A673 (cell line): Measurements from ENCODE around the gene HSPG2.

ENCODE experiments used
- CTCF ChIP-seq: fragments of 300-800, 200-600 bp; sonication (generic); conservative IDR thresholded peaks from 2 replicates; pipeline ENCODE4 v1.5.1; 2017; ENCODE audit warnings: low read depth, mild to moderate bottlenecking, antibody characterized with exemption, low read length, moderate library complexity, mixed read lengths
- EZH2 ChIP-seq: fragments of 200-600 bp; sonication (generic); IDR thresholded peaks from 2 replicates; pipeline ENCODE4 v1.6.1; 2017; ENCODE audit warnings: borderline replicate concordance, low read depth, mild to moderate bottlenecking, mixed read lengths, antibody characterized with exemption, low read length; ENCODE audit not compliant: poor library complexity, severe bottlenecking

DNA sequence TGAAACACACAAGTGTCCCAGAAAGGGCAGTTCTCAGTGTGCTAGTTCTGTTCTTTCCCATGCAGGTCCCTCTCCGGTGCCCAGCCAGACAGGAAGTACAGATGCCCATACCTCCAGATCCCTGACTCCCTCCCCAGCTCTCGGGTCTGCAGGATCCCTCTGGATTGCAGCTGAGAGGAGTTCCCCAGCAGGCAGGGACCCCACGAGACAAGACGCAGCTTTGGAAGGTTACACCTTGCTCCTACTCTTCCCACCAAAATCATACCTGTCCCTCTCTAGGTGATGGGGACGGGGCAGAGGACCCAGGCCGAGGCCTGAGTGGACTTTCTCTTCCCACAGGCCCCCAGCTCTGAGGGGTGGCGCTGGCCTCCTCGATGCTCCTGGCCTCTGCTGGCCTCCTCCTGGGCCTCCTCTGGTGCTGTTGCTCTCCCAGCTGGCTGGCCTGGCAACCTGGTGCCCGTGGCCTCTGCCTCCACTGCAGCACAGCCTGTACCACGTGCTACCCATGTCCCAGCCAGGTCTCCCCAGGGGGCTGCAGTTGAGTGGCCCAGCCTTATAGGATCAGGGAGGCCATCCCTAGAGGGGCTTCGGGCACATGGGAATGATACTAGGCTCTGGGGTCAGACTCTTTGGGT, 115.6 kb downstream of the HSPG2 start:
- TF ChIP-seq CTCF (no peak), EZH2 (no peak)
